Tibial artery (tissue), 4 donors: Measurements from ENCODE around the gene HOXD9.
A peak's percentile ranks its signal among the peaks of the same experiment; 100 is the strongest.

Experiments used
- DNase-seq, 2 donors: peaks; one replicate each; pipeline ENCODE4 v3.0.0-alpha.2; 2019
- H3K27ac ChIP-seq, 2 donors: fragments of 200-600 bp; sonication (generic) in 1 of 2; 1 replicate in 1 of 2; 2 replicates in 1 of 2; pipeline ENCODE4 v1.5.1; 2018 to 2019; ENCODE audit warnings: mild to moderate bottlenecking in 1 of 2
- H3K27me3 ChIP-seq, 2 donors: fragments of 200-600 bp; sonication (generic) in 1 of 2; one replicate each; pipeline versions ENCODE4 v1.5.1 to v1.6.0; 2016 to 2019
- H3K36me3 ChIP-seq, 3 donors: fragments of 200-600 bp; sonication (generic) in 2 of 3; one replicate each; pipeline ENCODE4 v1.5.1; 2016 to 2019; ENCODE audit warnings: mild to moderate bottlenecking in 2 of 3
- H3K4me1 ChIP-seq, 4 donors: fragments of 200-600 bp; sonication (generic) in 2 of 4; 1 replicate in 3 of 4; 2 replicates in 1 of 4; pipeline ENCODE4 v1.5.1; 2016 to 2019
- H3K4me3 ChIP-seq, 2 donors: fragments of 200-600 bp; sonication (generic) in 1 of 2; 1 replicate in 1 of 2; 2 replicates in 1 of 2; pipeline ENCODE4 v1.5.1; 2018 to 2019; ENCODE audit warnings: mild to moderate bottlenecking in 2 of 2
- H3K9me3 ChIP-seq, 3 donors: fragments of 200-600 bp; sonication (generic) in 1 of 3; one replicate each; pipeline ENCODE4 v1.5.1; 2016 to 2019
- intact Hi-C: fragments of 100-400 bp; cut with DNase I; formaldehyde crosslinking; loops from one replicate; pipeline ENCODE4 v1.15.0; 2023; ENCODE audit warnings: low total_unique reads
- TF ChIP-seq, protein P1 (sequence below), 2 experiments: fragments of 200-600 bp in 1 of 2; fragments of 450-650 bp in 1 of 2; IDR thresholded peaks; one replicate each; pipeline ENCODE4 v1.5.1; 2017 to 2019; ENCODE audit warnings: antibody characterized with exemption in 2 of 2, mild to moderate bottlenecking in 1 of 2, moderate library complexity in 1 of 2

HOXD9 gene

DNA sequence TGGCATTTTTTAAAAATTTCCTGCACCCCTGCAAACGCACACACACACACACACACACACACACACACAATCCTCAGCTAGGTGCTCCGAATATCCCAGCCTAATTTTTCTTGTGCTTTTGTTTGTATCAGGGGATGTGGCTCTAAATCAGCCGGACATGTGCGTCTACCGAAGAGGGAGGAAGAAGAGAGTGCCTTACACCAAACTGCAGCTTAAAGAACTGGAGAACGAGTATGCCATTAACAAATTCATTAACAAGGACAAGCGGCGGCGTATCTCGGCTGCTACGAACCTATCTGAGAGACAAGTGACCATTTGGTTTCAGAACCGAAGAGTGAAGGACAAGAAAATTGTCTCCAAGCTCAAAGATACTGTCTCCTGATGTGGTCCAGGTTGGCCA lies 28.2 kb upstream of the HOXD9 start:
- DNase-seq = no peak
- intact Hi-C loops = loop anchor here (5.0 kb wide), 1 partner anchor 92 kb away; the partner anchor contains the start of gene LNPK
- Histone ChIP-seq H3K4me3 (no peak overlapping the region), H3K27ac (no peak overlapping the region), H3K9me3 (no peaks in the 10 kb centered on the region), H3K4me1 (peaks cover 0 to 51% (median 42%) of the 10 kb centered on the region in 4 donors), H3K36me3 (no peaks in the 10 kb centered on the region), H3K27me3 (peaks cover 6 to 100% of the 10 kb centered on the region in 2 donors)
- TF ChIP-seq, protein P1, sequence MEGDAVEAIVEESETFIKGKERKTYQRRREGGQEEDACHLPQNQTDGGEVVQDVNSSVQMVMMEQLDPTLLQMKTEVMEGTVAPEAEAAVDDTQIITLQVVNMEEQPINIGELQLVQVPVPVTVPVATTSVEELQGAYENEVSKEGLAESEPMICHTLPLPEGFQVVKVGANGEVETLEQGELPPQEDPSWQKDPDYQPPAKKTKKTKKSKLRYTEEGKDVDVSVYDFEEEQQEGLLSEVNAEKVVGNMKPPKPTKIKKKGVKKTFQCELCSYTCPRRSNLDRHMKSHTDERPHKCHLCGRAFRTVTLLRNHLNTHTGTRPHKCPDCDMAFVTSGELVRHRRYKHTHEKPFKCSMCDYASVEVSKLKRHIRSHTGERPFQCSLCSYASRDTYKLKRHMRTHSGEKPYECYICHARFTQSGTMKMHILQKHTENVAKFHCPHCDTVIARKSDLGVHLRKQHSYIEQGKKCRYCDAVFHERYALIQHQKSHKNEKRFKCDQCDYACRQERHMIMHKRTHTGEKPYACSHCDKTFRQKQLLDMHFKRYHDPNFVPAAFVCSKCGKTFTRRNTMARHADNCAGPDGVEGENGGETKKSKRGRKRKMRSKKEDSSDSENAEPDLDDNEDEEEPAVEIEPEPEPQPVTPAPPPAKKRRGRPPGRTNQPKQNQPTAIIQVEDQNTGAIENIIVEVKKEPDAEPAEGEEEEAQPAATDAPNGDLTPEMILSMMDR (IDR thresholded peaks at IDR 0.05) = no peak

DNA sequence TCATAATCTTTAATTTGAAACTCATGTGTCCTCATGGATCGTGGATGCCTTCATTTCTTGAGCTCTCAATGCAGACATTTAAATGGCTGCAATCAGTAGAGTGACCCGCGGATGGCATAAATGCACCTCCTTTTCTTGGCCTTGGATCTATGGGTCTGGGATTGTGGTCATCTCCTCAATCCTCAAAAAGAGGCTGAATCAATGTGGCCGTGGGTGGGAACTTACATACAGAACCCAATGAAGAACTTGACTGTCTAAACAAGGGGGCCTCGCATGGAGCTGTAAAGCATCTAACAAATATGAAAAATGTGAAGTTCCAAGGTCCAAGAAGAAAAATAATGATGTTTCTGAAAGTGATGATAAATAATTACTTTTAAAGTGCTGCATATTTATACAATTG lies 27.1 kb upstream of the HOXD9 start:
- TF ChIP-seq, protein P1 (IDR thresholded peaks at IDR 0.05) = no peak
- peaks cover 0 to 62% (median 50%) of the 10 kb centered on the region in 4 donors for H3K4me1 ChIP-seq
- no peak for DNase-seq
- intact Hi-C loops = loop anchor here (5.0 kb wide), 1 partner anchor 728 kb away; no protein-coding TSS in a partner anchor
- no peak overlapping the region for H3K4me3 ChIP-seq
- peaks cover 10 to 100% of the 10 kb centered on the region in 2 donors for H3K27me3 ChIP-seq
- no peaks in the 10 kb centered on the region for H3K36me3 ChIP-seq
- H3K9me3 ChIP-seq = no peaks in the 10 kb centered on the region
- H3K27ac ChIP-seq = no peak overlapping the region

DNA sequence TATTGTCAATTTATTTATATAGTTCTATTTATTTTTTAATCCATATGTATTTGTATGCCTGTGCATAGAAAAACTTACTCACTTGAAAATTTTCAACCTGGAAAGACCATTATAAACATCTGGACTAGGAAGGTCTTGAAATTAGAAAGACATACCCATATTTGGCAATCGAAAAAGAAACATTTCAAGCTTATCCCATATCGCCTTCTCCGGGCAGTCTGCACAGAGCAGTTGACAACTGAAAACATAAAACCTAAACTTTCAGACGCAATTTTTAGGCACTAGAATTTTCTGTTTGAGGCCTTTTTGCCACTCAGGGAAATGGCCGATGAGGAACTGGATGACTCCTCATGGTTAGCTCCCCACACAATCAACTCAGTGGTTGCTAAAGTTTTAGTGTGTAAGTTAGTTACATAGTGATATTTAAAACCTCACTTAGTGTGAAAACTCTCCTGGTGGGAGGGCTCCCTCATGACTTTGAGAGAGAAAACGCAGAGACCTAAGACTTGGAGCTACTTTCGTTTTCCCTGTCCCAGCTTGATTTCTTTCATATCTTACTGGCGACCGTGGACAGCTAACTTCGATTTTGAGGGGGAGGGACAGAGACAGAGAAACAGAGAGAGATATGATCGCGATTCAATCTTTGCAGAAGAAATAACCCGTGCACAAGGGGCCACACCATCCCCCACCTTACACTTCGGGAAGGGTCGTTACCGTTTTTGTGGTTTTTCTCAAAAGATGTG lies 26.1 kb upstream of the HOXD9 start:
- intact Hi-C loops = loop anchor here (5.0 kb wide), 1 partner anchor 729 kb away; no protein-coding TSS in a partner anchor
- TF ChIP-seq, protein P1 (IDR thresholded peaks at IDR 0.05) = no peak
- Histone ChIP-seq H3K4me1 (peaks cover 0 to 65% (median 51%) of the 10 kb centered on the region in 4 donors), H3K4me3 (peak overlapping the region; percentile 13 to 49), H3K9me3 (no peaks in the 10 kb centered on the region), H3K36me3 (no peaks in the 10 kb centered on the region), H3K27me3 (peaks cover 14 to 100% of the 10 kb centered on the region in 2 donors), H3K27ac (no peak overlapping the region)
- no peak for DNase-seq

DNA sequence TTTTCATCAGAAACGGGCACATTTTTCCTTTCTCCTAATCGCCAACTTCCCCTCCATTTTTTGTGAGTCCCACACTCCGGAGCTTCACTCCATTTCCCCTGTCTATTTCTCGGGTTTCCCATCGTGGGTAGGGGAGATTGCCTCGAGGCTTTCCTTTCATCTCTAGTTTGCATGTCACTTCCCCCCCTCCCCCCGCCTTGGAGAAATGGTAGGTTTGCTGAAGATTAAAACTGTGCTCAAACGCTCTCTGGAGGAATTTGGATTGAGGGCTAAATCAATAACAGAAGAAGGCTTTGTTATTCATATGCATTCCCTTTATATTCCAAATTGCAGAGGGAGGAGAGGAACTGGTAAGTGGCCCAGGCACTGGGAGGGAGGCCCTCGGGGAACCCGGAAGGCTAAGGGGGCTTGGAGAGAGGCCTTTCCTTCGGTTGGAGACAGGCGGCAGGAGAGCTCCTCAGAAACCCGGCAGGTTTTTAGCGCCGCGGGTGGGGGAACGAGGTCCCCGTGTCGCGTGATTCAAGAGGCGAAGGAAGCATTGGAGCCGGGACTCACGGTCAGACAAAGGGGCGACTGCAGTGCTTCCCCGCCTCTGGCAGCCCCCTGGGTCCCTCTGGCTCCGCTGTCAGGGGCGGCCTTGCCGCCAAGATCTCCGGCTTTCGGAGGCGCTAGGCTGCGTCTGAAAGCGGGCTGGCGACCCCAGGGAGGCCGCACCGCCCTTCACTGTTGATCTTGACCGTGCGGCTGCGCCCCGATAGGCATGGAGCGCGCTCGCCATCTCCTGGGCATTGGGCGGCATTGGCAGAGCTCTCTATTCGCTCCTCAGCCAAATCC lies 25.3 kb upstream of the HOXD9 start:
- intact Hi-C loops = loop anchor here (5.0 kb wide), 1 partner anchor 730 kb away; no protein-coding TSS in a partner anchor
- Histone ChIP-seq H3K36me3 (no peaks in the 10 kb centered on the region), H3K9me3 (no peaks in the 10 kb centered on the region), H3K27me3 (peaks cover 14 to 100% of the 10 kb centered on the region in 2 donors), H3K4me1 (peaks cover 0 to 58% (median 49%) of the 10 kb centered on the region in 4 donors), H3K27ac (no peak overlapping the region), H3K4me3 (peak overlapping the region; percentile 13 to 49)
- TF ChIP-seq, protein P1 (IDR thresholded peaks at IDR 0.05) = peak; percentile 77 to 94
- DNase-seq = peak in 1 of 2 donors; percentile 59

DNA sequence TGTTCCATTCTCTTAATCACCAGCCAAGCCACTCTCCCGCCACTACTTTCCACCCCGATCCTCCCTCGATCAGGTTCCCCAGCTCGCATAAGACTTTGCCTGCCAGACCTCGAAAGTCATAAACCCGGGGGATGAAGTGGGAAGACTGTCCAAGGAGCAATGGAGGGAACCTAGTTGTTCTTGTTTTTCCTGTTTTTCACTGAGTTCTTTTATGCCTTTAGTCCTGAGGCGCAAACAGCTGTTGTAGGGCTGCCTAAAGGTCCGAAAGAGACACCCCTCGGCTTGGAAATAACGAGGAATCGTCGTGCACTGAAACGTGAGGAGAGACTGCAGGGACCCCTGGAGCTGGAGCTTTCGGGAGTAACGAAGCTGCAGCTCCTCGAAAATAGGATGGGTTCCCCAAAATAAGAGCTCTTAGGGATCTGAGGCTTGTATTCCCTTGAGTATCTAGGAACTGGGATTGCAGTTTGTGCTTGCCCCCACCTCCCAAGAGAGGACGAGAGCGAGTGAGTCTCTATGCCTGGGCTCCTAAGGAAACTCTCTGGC lies 24.6 kb upstream of the HOXD9 start:
- peaks cover 0 to 51% (median 43%) of the 10 kb centered on the region in 4 donors for H3K4me1 ChIP-seq
- TF ChIP-seq, protein P1 (IDR thresholded peaks at IDR 0.05) = no peak
- H3K27ac ChIP-seq = no peak overlapping the region
- H3K9me3 ChIP-seq = no peaks in the 10 kb centered on the region
- intact Hi-C loops = loop anchor here (5.0 kb wide), 1 partner anchor 731 kb away; no protein-coding TSS in a partner anchor
- no peak for DNase-seq
- no peaks in the 10 kb centered on the region for H3K36me3 ChIP-seq
- peaks cover 11 to 100% of the 10 kb centered on the region in 2 donors for H3K27me3 ChIP-seq
- peak overlapping the region; percentile 13 to 49 for H3K4me3 ChIP-seq
